GM19099 (cell line): ENCODE data around the gene SPINT2.

Experiments
- POLR2A ChIP-seq: IDR thresholded peaks from 3 replicates; pipeline ENCODE4 v1.6.1; 2011; ENCODE audit warnings: low read depth; ENCODE audit not compliant: insufficient read length; ENCODE audit errors: extremely low read depth

The SPINT2 gene

GRCh38 chr19:38340927-38341326 is 76.6 kb downstream of the SPINT2 start:
- no peak for TF ChIP-seq POLR2A
